Stimulated activated CD8-positive, alpha-beta memory T cell treated with anti-CD3 and anti-CD28 coated beads, Interleukin-15, amount 100 ng/mL, for 48 hours (primary cell): ENCODE results near the gene TARS2.
A peak's percentile ranks its signal among the peaks of the same experiment; 100 is the strongest.

Experiments used
- DNase-seq, 2 donors: peaks; one replicate each; pipeline ENCODE4 v3.0.0-alpha.2; 2020; ENCODE audit warnings: low read depth in 2 of 2

Gene TARS2

GRCh38 chr1:150486966-150487762, at the start of gene TARS2:
TARS2 (plus strand) TSS chr1:150487419; CDS start chr1:150487451, 32 bp downstream.
- peak; percentile 90 to 92 for DNase-seq

DNA sequence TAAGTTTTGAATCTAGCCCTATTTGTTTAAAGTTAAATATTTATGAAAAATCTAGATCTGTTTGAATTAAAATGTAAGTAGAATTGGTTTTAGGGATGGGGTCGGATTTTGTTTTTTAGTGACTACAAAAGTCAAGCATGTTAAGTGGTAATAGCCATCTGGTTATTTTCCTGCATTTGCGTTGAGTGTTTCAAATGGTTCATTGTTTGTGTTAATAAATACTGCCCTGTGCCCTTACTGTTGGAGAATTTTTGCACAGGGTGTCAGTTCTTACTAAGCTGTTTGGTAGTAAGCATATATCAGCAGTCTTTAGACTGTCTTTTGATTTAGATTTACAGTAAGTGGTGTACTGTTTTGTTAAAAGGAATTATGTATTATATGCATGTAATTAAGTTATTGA, 46.1 kb upstream of the TARS2 start:
- no peak for DNase-seq

DNA sequence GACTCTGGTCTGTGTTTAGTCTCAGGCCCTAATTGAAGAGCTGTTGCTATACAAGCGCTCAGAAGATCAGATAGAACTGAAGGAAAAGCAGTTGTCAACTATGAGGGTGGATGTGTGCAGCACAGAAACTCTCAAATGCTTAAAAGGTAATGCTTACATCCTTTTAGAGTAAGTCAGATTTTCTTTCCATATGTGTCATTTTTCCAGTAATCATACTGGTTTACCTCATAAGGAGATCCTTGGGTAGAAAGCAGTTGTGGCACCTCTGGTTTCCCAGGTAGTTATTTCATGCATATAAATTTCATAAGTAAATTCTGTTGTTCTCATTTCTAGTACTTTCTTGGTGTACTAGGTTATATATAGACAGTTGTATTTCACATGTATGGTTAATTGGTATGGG, 43.0 kb upstream of the TARS2 start:
- no peak for DNase-seq

GRCh38 chr1:150456146-150456647, 31.0 kb upstream of the TARS2 start:
- no peak for DNase-seq

- peak; percentile 34 to 40 for DNase-seq
These were observed 22.8 kb upstream of the TARS2 start for GRCh38 chr1:150464422-150464826.

DNA sequence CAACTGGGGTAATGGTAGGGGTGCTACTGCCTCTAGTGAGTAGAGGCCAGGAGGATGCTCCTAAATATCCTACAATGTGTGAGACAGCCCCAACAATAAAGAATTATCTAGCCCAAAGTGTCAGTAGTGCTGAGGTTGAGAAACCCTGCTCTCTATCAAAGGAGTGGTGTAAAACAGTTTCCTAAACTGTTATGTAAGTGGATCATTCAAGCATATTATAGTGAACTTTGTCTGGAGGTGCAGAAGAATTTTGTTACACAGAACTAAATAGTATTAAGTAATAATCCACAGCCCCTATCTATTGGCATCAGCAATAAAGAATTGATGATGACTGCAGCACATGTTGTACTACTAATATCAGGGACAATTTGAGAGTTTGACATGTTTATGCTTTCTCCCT, 20.3 kb upstream of the TARS2 start:
- DNase-seq = no peak

GRCh38 chr1:150469291-150469690, 17.9 kb upstream of the TARS2 start:
- no peak for DNase-seq

GRCh38 chr1:150472601-150473200, 14.5 kb upstream of the TARS2 start:
- no peak for DNase-seq

DNA sequence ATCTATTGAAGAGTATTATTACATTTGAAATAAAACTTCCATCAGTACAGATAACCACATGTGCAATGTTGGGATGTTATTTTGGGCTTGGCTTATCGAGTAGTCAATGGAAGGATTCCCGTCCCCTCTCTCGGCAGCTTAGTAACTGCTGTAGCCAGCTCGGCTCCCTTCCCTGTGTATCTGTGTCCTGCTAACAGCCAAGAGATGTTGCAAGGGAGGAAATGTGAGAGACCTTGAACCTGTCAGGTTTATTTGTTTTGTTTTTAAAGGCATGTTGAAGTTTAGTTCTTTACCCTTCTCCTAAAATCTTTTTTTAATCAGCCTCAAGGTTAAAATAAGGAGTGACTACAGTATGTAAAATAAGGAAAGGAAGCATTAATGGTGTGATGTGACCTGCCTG, 13.6 kb upstream of the TARS2 start:
- no peak for DNase-seq

- no peak for DNase-seq
These were observed 12.3 kb upstream of the TARS2 start for GRCh38 chr1:150474869-150475268.

GRCh38 chr1:150476754-150477153, 10.5 kb upstream of the TARS2 start:
- no peak for DNase-seq

- no peak for DNase-seq
These were observed 9.9 kb upstream of the TARS2 start for GRCh38 chr1:150477320-150477719.

DNA sequence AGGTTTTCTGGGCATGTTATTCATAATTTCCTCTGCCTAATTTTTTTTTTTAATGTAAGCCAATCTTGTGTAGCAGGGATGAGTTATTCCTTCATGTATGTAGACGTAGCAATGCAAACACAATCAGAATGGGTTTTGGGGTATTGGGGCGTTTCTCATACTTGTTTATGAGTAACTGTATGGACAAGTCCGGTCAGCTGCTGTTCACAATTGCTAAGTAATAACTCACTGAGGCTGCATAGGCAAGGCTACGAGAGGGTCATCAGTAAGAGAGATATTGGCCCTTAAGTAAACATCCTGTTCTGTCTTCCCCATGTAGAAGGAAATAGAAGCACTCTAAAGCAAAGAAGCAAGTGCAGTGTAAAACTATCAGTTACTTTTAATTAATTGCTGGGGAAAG, 9.5 kb upstream of the TARS2 start:
- no peak for DNase-seq

DNA sequence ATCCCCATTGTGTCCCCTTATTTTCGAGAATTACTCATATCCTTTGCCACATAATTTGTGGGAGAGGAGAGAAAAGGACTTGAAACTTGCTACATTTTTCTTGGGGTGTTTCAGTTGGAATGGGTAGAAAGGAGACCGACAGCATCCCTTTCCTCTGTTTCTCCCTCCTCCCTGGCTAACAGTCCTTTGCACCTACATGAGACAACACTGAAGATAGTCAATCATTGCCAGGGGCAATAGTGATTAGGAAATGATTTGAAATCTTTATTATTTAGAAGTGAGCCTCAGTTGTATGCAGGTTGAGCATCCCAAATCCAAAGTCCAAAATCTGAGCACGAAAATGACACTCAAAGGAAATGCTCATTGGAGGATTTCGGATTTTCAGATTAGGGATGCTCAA, 7.8 kb upstream of the TARS2 start:
- DNase-seq = no peak

GRCh38 chr1:150479927-150480352, 7.3 kb upstream of the TARS2 start:
- no peak for DNase-seq

DNA sequence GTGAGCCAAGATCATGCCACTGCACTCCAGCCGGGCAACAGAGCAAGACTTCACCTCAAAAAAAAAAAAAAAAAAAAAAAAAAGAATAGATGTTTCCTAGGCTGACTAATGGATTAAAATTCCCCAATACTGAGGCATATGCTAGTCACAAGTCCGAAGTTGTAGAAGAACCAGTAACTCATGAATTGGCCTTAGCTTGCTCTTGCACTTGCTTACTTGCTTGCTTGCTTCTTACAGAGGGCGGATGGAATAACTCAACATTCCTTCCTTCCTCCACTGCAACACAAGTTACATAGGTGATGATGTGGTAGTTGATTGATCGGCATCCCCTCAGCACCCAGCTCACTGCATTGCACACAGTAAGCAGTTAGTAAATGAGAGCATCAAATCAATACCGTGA, 2.8 kb upstream of the TARS2 start:
- no peak for DNase-seq

- DNase-seq = no peak
These were observed 2.4 kb upstream of the TARS2 start for GRCh38 chr1:150484861-150485260.

DNA sequence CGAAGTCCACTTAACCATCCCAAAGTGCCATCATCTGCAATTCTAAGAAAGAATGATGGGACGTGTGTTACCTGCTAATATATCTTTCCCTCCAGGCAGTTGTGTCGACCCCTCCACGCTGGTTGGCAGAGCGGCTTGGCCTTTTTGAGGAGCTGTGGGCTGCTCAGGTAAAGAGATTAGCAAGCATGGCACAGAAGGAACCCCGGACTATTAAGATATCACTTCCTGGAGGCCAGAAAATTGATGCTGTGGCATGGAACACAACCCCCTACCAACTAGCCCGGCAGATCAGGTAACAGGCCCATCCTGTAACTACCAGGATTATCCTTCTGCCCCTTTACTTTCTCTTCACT, 520 bp downstream of the TARS2 start:
- DNase-seq = no peak

DNA sequence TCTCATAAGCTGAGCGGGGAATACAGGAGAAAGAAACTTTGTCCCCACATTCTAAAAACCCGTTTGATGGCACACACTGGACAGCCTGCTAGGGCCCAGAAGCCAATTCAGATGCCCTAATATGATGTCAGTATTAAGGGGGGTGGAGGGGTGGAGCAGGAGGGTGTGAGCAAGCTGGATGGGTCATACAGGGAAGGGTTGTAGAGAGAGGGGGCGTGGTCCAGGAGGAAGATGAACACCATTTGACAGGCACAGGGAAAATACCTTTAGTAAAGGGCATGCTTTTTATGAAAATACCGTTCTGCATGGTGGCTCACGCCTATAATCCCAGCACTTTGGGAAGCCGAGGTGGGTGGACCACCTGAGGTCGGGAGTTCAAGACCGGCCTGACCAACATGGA, 6.0 kb downstream of the TARS2 start:
- DNase-seq = no peak

- DNase-seq = no peak
These were observed 11.1 kb downstream of the TARS2 start for GRCh38 chr1:150498342-150498741.

GRCh38 chr1:150505431-150505830, 18.2 kb downstream of the TARS2 start:
- no peak for DNase-seq

- no peak for DNase-seq
These were observed 21.0 kb downstream of the TARS2 start, which contains the start of gene ECM1 for GRCh38 chr1:150507912-150508864. ECM1 (plus strand) TSS chr1:150508109; CDS start chr1:150508210, 101 bp downstream.
